Measurements from ENCODE around the gene HMGA1.
A peak's percentile ranks its signal among the peaks of the same experiment; 100 is the strongest.

Gene HMGA1

DNA sequence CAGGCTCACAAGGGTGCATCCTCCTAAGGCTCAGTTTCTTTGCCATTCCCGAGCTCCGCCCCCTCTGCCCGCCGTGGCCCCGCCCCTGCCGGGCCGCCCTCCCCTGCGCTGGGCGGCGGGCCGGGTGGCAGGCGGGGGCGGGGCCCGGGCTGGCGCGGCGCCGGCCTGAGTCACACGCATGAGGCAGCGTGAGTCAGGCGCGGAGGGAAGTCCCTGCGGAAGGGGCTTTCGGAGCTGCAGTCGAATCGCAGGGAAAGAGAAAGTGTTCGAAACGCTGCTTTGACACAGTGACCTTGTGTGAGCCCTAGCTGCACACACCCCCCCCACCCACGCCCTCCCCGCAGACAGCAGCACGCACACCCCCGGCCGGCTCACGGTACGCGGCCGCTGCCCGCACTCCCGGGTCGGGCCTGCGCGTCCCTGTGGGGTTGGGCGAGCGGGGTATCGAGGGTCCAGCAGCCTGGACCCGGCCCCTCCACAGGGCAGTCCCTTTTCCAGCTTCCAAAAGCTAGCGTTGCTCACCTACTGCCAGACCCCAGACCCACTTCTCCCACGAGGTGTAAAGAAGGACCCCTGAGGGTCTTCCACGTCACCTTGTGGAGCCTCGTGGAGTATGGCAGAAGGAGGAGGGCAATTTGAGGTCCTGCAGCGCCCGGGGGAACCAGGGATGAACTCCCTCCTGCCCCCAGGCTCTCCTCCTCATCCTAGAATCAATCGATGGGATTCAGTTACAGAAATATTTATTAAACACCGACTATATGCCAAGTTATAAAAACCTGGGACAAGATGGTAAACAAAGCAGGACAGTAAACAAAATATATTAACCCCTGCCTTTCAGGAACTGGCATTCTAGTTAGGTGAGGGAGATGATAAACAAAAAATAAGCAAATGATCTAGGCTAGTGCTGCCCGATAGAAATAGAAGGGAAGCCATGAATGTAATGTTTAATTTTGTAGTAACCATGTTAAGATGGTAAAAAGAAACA is 12.4 kb upstream of the HMGA1 start:
- peak; percentile 99 for DNase-seq (ENCODE audit: low spot score)

DNA sequence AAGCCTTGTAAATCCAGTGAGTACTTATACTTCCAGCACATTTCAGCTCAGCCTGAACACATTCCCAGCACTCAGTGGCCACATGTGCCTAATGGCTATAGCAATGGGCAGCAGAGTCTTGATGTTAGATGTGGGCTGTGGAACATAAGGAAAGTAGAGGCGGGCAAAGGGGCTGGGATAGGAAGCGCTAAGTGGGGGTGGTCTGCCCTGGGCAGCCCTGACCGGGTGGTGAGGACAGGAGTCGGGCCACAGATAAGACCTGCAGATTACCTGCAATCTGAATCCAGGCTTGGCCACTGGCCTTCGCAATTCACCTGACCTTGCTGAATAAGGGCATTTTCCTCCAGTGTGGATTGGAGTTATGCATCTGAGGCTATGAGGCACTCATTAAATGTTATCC is 11.1 kb upstream of the HMGA1 start:
- DNase-seq (ENCODE audit: low spot score) = no peak

DNA sequence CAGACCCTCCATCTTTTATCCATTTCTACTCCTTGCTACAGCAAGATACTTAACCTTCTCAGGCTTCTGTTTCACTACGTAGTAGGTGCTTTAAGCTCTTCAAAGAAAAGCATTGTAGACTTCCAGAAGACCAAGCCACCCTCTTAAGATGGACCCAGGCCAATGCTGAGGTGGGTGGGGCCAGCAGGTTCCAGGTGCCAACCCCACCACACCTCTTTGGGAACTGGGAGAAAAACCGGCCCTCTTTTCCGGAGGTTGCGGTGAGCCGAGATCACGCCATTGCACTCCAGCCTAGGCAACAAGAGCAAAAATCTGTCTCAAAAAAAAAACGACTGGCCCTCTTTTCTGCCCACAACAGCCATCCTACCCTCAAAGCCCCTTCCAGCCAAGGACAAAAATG is 10.6 kb upstream of the HMGA1 start:
- no peak for DNase-seq (ENCODE audit: low spot score)

DNA sequence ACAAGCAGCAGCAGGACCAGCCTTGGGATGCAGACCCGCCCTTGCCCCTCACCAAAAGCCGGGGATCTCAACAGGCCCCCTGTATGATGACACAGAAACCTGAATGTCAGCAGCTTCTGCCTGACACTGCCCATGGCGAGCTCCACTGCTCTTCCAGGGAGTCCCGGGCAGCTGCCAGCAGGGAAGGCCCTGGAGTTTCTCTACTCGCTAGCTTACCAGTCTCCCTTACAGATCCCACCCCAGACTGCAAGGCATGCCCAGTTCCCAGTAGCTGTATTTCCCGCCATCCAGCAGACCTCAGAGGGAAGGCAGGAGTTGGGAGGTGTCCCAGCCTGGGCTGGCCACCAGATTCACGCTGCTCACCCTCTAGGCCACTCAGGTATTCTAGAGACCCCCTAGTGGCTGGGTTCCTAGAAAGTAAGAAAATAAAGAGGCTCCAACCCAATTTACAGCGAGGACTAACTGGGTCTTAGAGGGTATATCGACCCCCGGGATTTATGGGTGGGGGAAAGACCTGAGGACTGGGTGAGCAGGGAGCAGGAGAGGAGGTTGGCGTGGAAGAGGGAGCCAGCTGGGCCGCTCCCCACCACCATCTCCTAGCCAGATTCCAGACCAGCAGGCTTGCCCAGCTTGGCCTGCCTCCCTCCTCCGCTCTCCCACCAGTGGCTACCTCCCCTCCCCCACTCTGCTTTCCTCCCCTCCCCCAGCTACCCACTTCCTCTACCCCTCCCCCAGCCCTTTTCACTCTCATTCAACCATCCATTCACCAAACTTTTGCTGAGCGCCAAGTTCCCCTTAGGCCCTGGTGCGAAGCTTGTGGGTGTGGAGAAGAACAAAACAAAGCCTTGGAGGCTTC is 9.7 kb upstream of the HMGA1 start:
- DNase-seq (ENCODE audit: low spot score) = no peak

DNA sequence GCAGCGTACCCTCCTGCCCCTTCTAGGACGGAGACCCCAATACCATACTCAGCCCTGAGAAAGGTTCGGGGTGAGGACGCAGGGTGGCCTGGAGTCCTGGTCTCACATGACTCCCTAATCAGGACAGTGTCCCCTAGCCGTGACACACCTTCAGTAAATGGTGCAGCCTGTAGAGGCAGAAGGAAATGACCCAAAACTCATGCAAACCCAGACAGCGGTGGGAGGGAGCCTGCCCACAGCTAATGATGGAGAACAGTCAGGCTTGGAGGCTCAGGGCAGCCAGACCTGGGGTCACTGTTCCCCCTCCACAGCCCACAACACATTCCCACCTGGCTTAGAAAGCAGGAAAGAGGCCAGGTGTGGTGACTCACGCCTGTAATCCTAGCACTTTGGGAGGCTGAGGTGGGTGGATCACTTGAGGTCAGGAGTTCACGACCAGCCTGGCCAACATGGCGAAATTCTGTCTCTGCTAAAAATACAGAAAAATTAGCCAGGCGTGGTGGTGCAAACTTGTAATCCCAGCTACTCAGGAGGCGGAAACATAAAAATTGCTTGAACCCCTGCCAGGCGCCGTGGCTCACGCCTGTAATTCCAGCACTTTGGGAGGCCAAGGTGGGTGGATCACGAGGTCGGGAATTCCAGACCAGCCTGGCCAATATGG is 8.8 kb upstream of the HMGA1 start:
- no peak for DNase-seq (ENCODE audit: low spot score)

DNA sequence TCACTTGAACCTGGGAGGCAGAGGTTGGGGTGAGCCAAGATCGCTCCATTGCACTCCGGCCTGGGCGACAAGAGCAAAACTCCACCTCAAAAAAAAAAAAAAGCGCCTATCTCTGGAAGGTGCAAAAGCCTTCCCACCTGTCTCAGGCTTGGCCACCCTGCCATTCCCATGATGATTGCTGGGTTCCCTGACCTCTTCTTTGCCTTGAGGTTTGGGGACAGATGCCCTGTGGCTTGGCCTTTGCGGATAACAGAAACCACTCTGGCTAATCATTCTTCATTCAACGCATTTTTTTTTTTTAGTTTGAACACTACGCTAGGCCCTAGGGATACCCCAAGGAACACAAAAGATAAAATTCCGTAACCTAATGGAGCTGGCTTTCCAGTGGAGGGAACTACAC is 6.8 kb upstream of the HMGA1 start:
- DNase-seq (ENCODE audit: low spot score) = no peak

DNA sequence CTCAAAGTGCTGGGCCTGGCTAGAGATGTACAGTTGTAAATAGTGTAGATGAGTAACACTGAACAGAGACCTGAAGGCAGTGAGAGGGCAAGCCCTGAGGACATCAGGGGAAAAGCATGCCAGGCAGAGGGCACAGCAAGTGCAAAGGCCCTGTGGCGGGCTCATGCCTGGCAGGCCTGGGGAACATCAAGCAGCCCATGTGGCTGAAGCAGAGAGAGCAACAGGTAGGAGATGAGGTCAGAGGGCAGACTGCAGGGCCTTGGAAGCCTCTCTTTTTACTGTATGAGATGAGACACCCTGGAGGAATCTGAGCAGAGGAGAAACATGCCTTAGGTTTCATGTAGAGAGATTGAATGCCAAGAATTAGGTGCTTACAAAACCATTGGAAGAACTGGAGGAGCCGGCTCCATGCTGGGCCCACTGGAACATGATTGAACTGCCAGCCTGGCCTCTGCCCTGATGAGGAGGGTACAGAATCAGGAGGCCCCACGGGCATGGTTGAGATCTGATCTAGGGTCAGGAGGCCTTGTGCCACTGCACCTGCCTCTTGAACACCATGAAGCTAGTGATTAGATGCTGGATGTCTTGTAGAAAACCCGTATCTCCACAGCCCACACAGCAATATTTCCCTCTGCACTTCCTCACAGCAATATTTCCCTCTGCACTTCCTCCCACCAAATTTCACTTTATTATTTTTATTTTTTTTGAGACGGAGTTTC is 5.9 kb upstream of the HMGA1 start:
- DNase-seq (ENCODE audit: low spot score) = no peak

DNA sequence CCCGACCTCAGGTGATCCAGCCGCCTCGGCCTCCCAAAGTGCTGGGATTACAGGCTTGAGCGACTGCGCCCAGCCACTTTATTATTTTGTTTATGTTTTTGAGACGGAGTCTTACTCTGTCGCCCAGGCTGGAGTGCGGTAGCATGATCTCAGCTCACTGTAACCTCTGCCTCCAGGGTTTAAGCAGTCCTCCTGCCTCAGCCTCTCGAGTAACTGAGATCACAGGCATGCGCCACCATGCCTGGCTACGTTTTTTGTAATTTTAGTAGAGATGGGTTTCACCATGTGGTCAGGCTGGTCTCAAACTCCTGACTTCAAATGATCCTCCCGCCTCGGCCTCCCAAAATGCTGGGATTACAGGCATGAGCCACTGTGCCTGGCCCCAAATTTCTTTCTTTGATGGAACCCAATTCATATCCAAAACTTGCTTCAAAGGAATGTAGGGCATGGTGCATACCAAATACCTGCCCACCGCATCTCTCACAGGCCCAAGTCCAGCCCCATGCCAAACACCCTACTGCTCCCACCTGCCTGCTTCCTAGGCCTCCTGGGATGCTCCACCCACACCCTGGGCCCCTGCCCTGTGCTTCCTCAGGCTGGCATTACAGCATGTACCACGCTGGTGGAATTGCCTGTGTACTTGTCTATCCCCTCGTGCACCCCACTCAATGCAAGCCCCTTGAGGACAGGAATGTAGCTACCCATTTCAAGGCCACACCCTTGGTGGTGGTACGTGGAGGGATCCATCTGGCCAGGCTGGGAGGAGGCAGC is 4.9 kb upstream of the HMGA1 start:
- no peak for DNase-seq (ENCODE audit: low spot score)

DNA sequence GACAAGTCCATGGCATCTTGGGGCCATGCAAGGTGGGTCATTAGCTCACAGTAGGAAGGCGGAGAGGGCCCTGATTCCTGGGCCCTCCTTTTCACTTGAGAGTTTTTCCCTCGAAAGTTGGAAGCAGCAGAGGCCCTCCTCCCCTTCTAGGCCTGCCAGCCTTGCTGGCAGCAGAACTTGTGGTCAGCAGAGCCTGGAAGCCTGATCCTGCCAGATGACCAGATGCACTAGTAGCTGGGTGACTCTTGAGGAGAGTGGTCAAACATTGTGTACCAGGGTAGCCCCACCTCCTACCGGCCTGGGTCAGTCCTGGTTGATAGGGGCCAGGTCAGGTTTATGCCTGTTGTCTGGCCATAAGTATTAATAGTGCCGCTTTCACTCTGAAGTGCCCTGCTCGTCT is 3.8 kb upstream of the HMGA1 start:
- DNase-seq (ENCODE audit: low spot score) = no peak

DNA sequence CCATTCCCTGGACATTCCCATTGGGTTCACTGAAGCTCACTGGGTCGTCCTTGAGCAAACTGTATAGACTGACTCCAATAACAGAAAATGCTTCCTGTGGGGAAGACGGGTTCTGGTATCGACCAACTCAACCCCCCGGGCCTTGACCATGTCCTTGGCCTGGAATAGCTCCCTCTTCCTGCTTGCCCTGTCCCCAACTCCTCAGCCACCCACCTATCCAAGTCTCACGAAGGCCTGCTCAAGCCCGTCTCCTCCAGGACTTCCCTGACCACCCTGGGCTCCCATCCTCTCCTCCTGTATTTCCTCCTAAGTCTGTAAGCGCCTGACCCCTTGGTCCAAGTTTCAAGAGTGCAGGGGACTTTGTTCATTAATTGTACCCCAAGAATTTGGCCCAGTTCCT is 2.8 kb upstream of the HMGA1 start:
- no peak for DNase-seq (ENCODE audit: low spot score)

DNA sequence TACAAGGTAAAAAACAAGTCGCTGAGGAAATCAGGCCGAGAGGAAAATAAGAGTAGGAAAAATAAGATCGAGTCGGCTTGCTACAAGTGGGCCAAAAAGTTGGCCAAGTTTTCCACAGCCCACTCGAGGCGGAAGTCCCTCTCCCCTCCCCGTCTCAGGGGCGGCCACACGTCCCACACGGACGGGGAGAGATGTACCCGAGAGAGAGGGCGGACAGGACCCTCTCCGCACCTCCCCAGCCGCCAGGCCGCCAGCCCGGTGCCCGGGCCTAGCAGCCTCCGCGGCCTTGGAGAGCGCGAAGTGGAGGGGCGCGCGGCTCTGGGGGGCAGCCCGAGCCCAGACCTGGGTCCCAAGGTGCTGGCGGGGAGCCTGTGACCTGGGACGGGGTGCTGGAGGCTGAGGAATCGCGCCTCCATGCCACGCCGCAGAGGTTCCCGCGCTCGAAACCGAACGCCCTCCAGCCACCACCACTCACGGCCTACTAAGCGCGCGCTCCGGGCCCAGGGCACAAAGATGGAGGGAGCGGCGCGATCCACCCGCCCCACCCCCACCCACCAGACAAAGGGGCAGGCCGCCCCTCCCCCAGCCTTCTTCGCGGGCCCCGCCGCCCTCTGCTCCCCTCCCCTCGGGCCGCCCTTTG is 1.9 kb upstream of the HMGA1 start:
- no peak for DNase-seq (ENCODE audit: low spot score)

DNA sequence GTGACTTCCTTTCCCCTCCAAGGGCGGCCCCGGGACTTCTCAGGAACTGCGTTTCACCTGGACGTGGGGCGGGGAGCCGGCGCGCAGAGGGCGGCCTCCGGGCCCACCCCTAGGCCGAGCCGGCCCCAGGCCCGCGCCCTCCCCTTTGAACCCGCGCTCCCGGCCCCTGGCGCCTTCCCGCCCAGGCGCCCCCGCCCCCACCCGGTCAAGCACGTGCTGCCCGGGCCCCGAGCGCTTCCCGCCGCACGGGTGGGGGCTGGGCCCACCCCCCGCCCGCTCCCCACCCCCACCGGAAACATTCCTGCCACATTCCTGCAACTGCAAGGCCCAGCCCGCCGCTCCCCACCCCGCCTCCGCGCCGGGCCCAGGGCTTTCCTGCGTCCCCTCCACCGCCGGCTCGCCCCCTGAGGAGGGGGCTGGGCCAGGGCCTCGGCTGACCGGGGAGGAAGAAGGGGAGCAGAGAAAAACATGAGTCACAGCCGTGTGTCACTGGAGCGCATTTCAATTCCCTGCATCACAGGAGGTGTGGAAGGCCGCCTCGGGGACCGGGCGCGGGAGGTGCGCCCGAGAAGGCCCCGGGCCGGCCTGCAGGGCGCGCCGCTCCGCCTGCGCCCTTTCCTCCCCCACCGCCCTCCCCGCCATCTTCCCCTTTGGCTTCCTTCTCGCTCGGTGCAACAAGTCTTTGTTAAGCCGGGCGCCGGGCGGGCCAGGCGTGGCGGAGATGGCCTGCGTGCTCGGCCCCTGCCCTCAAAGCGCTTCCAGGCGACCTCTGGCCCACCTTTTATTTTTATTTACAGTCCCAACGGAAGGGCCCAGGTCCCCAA is 1.2 kb upstream of the HMGA1 start:
- DNase-seq (ENCODE audit: low spot score) = peak; percentile 77

DNA sequence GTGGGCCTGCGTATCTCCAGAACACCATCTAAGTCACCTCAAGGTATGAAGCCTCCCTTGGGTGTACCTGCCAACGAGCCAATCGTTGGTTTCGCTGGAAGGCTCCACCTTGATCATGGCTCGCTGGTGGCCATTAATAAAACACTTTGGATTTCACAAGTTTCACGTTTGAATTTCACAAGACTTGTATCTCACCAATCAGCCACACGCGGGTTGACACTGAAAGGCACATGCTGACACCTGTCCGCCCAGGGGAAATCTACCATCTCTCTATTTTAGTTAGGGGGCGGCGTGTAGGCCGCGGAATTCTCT is 586 bp upstream of the HMGA1 start:
- DNase-seq (ENCODE audit: low spot score) = no peak

DNA sequence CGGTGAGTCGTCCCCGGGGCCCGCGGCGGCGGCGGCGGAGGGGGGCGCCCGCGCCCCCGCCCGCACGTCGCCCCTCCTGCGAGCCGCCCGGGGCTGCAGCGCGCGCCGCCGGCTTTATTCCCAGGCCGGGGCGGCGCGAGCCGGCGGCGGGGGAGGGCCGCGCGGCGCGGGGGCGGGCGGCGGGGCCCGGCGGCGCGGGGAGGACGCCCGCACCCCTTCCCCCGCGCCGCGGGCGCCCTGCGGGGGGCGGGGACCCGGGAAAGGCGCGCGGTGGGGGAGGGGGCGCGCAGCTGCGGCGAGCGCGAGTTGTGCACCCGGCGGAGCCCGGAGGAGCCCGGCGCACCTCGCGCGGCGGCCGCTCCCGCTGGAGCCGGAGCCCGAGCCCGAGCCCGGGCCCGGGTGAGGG is 646 bp downstream of the HMGA1 start:
- DNase-seq (ENCODE audit: low spot score) = peak; percentile 72

DNA sequence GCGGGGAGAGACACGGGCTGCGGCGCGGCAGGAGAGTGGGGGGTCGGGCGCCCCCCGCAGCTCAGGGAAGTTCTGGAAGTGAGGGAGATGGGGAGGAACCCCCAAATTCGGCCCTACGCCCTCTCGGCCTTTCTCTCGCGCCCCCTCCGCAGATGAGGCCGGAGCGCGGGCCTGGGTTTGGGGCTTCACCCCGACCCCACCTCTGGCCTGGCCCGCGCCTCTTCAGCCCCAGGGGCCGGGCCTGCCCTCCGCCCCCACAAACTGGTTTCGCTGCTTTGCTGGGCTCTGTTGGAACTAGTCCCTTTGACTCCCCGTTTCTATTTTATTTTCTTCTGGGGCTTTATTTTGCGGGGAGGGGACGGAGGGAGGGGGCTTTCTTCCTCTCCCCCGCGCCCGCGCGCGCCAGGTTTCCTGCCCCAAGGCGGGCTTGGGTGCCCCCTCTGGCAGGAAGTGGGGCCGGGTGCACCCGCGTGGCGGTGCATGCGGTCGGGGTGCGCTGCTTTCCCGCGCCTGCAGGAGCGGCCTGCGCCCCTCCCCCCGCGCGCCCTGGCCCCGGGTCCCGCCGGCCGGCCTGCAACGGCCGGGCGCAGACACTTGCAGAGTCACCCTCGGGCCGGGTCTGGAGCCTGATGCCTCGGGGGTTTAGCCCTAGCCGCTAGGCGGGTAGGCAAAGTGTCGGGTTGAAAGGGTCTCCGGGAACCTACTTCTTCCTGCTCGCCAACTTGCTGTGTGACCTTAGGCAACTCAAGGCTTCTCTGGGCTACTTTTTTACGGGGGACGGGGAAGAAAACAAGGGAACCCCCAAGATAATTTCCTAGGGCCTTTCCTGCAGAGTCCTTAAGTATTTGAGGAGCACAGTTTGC is 1.3 kb downstream of the HMGA1 start:
- peak; percentile 69 for DNase-seq (ENCODE audit: low spot score)

DNA sequence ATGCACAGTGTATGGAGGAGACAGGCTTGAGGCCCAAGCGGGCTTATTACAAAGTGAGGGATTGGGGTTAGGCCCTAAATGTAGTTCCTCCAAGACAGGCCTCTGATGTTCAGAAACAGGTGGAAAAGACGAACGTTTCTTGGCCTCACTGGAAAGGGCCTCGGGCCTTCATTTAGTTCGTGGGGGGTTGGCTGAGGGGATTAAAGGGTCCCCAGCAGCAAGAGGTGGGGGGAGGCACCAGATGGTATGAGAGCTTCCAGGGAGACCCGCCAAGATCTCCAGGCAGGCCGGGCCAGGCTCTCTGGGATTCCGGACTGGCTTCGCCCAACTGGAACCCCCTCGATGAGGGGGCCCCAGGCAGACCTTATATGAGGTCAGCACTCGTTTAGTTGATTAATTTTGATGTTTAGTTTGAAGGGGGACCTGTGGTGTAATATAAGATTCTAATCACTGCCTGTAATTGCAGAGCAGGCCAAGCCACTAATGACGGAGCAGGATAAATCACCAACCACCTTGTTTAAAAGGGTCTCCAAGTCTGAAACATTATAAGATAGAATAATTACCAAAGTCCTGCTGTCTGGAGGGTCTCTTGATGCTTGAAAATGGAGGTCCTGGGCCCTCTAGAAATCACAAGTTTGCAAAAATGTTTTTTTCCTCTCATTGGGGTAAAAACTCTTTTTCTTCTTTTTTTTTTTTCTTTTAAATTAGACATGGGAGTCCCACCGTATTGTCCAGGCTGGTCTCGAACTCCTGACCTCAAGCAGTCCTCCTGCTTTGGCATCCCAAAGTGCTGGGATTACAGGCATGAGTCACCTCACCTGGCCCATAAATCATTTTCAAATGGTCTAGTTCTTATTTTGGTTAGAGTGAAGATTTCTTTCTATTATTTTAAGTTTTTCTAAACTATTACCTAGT is 2.2 kb downstream of the HMGA1 start:
- peak; percentile 2 for DNase-seq (ENCODE audit: low spot score)

DNA sequence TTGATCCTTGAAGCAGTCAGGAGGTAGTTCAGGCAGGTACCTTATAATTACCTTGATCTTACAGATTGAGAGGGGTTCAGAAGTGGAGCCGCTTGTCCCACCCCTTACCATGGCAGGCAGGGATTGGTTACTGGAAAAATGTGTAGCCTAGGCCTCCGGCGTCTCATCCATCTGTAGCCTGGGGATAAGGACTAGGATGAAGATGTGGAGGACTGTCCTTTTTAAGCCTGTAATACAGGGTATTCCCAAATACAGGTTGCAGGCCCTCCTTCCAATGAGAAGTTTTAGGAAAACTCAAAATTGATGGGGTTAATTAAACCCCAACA is 2.8 kb downstream of the HMGA1 start:
- peak; percentile 1 for DNase-seq (ENCODE audit: low spot score)

DNA sequence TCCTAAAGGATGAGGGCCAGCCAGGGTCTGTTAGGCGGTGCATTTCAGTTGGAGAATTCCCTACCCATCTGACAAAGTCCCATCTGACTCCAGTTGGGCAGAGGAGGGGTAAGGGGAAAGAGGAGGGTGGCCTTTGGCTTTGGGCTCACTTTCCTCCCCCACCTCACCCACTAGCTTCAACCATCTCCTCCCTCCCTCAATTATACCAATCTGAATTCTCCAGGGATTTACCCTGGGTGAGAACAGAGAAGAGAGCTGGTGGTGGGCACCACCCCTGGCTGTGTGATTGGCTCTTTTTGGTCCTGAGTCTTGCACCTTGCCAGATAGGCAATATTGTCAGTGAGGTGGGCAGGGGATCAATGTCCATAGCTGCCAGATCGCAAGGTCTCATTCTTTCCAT is 3.2 kb downstream of the HMGA1 start:
- DNase-seq (ENCODE audit: low spot score) = no peak
